IMR-90 (cell line): ENCODE results near the gene AGPS.

ENCODE experiments used
- CEBPB ChIP-seq: IDR thresholded peaks from 2 replicates; pipeline ENCODE4 v1.6.1; 2012; ENCODE audit warnings: low read depth, low read length, improper control_type of control experiment
- CTCF ChIP-seq: conservative IDR thresholded peaks from 2 replicates; pipeline ENCODE4 v1.5.1; 2012; ENCODE audit warnings: mild to moderate bottlenecking, low read depth, low read length, improper control_type of control experiment
- FOS ChIP-seq: fragments of 150-350 bp; IDR thresholded peaks from 2 replicates; pipeline ENCODE4 v1.6.1; 2016; ENCODE audit warnings: low read depth, low read length
- MAZ ChIP-seq: IDR thresholded peaks from 2 replicates; pipeline ENCODE4 v1.6.1; 2012; ENCODE audit warnings: low read depth, mild to moderate bottlenecking, low read length, improper control_type of control experiment, moderate library complexity, borderline replicate concordance
- MXI1 ChIP-seq: IDR thresholded peaks from 2 replicates; pipeline ENCODE4 v1.6.1; 2012; ENCODE audit warnings: low read depth, mild to moderate bottlenecking, low read length, moderate library complexity, borderline replicate concordance
- POLR2A ChIP-seq: IDR thresholded peaks from 2 replicates; pipeline ENCODE4 v1.6.1; 2012; ENCODE audit warnings: mild to moderate bottlenecking, low read depth, low read length
- RAD21 ChIP-seq: IDR thresholded peaks from 2 replicates; pipeline ENCODE4 v1.6.1; 2012; ENCODE audit warnings: low read length, improper control_type of control experiment
- RCOR1 ChIP-seq: IDR thresholded peaks from 2 replicates; pipeline ENCODE4 v1.6.1; 2012; ENCODE audit warnings: mild to moderate bottlenecking, low read length, improper control_type of control experiment; ENCODE audit not compliant: insufficient replicate concordance
- RFX5 ChIP-seq: IDR thresholded peaks from 2 replicates; pipeline ENCODE4 v1.8.0; 2012; ENCODE audit warnings: low read depth, mild to moderate bottlenecking, low read length, moderate library complexity
- USF2 ChIP-seq: fragments of 150-350 bp; IDR thresholded peaks from 2 replicates; pipeline ENCODE4 v1.6.1; 2017; ENCODE audit warnings: mild to moderate bottlenecking, antibody characterized with exemption, low read length, low read depth

- TF ChIP-seq CTCF (no peak), POLR2A (no peak), USF2 (no peak), MXI1 (no peak), FOS (no peak), RCOR1 (no peak), RFX5 (no peak), RAD21 (no peak), MAZ (no peak), CEBPB (no peak)
Observed at GRCh38 chr2:177578454-177578853, 185.9 kb downstream of the AGPS start.
